ENCODE data around the gene BCL2L15.

- no peak for TF ChIP-seq POLR2A (IDR thresholded peaks at IDR 0.05; ENCODE audit: low read depth, low read length)
- TF ChIP-seq TAF1 (IDR thresholded peaks at IDR 0.05; ENCODE audit: borderline replicate concordance, low read depth, low read length) = 0 out of 2 replicates have a peak, but pooled peaks have one; percentile 5
These were observed 18.1 kb upstream of the BCL2L15 start for GRCh38 chr1:113905435-113905861.
